ENCODE data around the gene FADS2. TPM values are rescaled to one million over a fixed set of nuclear protein-coding genes. Genes with fewer than 3 reads are reported as not detected.
A peak's percentile ranks its signal among the peaks of the same experiment; 100 is the strongest.

FADS2 gene
- polyA plus RNA-seq (ENCODE audit: insufficient read length in 4 of 4): 100 to 1,000 TPM in 1 of 4 donors, 10 to 100 TPM in 3; 86.1 to 110 (median 94.1) TPM

DNA sequence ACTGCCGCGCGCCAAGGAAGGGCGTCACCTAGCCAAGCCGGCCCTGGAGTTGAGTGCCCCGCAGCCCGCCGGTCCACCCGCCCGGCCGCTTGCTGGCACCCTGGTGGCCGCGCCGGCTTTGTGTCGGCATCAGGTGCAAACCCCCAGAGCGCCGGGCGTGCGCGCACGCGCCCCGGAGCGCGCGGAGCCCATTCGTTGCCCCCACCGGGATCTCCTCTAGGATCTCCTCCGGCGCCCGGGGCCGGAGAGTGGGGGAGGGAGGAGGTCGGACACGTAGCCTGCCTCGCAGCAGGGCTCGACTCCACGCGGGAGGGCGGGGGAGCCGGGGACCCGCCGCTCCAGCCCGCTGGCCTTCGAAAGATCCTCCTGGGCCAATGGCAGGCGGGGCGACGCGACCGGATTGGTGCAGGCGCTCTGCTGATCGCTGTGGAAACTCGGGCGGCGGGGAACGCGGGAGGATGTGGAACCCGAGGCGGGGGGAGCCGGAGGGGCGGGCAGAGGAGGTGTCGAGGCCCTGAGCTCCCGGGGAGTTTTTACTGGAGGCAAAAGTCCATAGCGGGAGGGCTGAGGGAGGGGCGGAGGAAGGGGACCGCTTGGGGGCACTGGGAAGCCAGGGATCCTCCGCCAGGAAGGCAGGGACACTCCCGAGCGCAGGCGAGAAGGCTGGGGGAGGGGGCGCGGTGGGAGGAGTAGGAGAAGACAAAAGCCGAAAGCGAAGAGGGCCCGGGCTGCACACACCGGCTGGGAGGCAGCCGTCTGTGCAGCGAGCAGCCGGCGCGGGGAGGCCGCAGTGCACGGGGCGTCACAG, at the start of gene FADS2:
Gene FADS2 (plus strand): TSS at position 730 of the 808 bp plus-strand sequence. CDS start 91 bp downstream, outside the sequence.
- DNase-seq (ENCODE audit: low read depth in 4 of 4, low spot score in 3 of 4): peak in 3 of 4 donors; percentile 81 to 88 (median 86)

DNA sequence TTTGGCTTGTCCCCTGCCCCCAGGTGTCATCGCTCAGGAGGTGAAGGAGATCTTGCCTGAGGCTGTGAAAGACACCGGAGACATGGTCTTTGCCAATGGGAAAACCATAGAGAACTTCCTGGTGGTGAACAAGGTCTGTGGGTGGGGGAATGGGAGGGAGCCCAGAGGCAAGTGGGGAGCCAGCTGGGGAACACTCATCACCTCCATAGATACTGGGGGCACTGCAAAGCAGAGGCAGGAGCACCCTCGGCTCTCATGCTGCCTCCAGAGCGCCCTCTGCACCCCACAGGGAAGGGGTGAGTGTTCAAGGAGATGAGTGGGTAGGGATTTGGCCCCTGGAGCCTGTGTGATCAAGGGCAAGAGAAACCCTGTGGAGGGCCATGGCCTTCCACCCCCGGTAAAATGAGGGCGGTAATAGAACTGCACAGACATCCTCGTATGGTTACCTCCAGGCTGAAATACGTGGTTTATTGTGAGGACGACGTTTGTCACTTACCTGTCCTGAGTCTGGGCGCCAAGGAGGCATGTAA, 49.7 kb upstream of the FADS2 start:
- DNase-seq (ENCODE audit: low read depth in 4 of 4, low spot score in 3 of 4): no peak

DNA sequence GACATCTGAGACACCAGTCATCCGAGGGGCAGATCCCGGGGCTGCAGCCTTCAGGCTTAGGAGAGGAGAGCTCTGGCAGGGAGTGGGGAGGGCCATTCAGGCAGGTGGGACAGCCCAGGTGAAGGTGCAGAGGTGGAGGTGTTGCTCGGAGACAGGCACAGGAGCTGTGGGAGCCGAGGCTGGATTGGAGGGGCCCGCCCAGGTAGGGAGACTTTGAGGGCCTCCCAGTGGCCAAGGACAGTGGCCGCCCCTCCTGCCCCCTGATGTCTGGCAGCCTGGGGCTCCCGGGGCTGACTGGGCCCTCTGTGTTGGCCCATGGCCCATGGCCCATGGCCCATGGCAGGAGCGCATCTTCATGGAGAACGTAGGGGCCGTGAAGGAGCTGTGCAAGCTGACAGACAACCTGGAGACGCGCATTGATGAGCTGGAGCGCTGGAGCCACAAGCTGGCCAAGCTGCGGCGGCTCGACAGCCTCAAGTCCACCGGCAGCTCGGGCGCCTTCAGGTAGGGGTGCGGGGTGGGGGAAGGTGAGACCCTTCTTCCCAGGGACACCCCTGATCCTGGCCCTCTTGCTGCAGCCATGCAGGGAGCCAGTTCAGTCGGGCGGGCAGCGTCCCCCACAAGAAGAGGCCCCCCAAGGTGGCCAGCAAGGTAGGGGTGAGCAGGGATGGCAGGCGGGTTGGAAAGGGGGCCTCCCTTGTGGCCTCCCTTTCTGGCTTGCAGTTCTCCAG, 49.0 kb upstream of the FADS2 start:
- no peak for DNase-seq (ENCODE audit: low read depth in 4 of 4, low spot score in 3 of 4)

GRCh38 chr11:61779666-61780525, 48.2 kb upstream of the FADS2 start:
- no peak for DNase-seq (ENCODE audit: low read depth in 4 of 4, low spot score in 3 of 4)

DNA sequence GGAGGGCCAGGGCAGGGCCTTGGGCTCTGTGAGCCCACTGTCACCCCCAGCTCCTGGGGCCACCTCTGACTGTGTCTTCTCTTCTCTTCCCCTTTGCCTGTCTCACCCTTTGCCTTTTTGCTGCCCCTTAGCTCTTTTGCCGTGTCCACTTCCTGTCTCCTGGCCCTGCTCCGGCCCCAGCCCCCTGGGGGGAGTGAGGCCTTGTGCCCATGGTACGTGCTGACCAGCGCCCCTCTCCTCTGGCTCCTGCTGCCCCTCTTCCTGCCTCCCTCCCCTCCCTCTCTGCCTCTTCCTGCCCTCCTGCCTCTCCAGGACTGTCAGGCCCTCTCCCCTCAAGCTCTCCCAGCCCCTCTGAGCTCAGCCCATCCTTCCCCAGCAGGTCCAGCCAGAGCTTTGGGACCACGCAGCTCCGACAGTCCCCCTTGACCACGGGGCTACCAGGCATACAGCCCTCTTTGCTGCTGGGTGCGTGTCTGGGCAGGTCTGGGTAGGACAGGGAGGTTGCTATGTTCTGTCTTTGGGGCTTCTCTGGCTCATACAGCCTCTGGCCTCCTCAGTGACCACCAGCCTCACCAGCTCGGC, 47.4 kb upstream of the FADS2 start:
- no peak for DNase-seq (ENCODE audit: low read depth in 4 of 4, low spot score in 3 of 4)

DNA sequence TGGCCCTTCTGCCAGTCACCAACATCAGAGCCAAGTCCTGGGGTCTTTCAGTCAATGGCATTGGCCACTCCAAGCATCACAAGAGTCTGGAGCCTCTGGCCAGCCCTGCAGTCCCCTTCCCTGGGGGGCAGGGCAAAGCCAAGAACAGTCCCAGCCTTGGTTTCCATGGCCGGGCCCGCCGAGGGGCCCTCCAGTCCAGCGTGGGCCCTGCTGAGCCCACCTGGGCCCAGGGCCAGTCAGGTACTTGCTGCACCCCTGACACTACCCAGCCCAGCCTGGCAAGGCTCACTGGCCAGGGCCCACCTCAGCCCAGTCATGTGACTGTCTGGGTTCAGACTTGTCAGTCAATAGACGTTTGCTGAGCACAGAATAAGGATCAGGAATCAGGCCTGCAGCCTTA, 46.5 kb upstream of the FADS2 start:
- no peak for DNase-seq (ENCODE audit: low read depth in 4 of 4, low spot score in 3 of 4)

DNA sequence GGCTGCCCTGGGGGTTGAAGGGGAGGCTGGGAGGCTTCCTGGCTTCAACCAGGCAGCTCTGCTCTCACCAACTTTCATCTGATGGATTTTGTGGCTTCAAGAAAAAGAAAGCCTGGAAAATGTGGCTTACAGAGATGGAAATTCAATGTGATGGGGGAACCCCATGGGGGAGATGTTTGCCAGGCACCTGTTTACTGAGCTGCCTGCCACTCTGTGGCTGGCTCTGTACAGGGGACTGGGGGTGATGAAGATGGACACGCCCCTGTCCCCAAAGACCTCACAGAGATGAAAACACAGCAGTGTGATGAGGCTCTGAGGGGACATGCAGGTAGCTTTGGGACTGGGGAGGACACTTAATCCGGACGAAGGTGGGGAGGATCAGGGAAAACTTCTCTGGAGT, 45.8 kb upstream of the FADS2 start:
- no peak for DNase-seq (ENCODE audit: low read depth in 4 of 4, low spot score in 3 of 4)

DNA sequence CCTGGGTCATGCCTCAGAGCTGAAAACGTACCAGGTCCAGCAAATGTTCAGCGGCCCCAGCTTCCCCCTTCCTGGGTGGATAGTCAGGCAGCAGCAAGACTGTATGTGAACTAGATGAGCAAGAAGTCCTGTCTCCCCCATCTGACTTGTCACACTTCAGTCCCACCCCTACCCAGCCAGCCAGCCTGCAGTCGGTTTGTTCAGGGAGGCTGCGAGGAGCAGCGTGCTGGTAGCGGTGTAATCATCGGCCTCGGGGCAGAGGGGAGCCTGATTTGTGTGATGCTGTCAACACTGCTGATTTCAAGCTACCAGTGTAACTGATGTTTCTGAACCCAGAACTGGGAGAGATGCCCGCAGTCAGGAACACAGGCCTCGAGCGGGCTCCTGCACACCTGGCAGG, 45.3 kb upstream of the FADS2 start:
- DNase-seq (ENCODE audit: low read depth in 4 of 4, low spot score in 3 of 4): no peak

- DNase-seq (ENCODE audit: low read depth in 4 of 4, low spot score in 3 of 4): no peak
Observed at GRCh38 chr11:61783717-61784505, 44.2 kb upstream of the FADS2 start.

GRCh38 chr11:61784506-61784805, 43.6 kb upstream of the FADS2 start:
- DNase-seq (ENCODE audit: low read depth in 4 of 4, low spot score in 3 of 4): no peak

GRCh38 chr11:61785837-61786402, 42.2 kb upstream of the FADS2 start:
- DNase-seq (ENCODE audit: low read depth in 4 of 4, low spot score in 3 of 4): no peak

- DNase-seq (ENCODE audit: low read depth in 4 of 4, low spot score in 3 of 4): no peak
Observed at GRCh38 chr11:61787928-61788491, 40.1 kb upstream of the FADS2 start.

DNA sequence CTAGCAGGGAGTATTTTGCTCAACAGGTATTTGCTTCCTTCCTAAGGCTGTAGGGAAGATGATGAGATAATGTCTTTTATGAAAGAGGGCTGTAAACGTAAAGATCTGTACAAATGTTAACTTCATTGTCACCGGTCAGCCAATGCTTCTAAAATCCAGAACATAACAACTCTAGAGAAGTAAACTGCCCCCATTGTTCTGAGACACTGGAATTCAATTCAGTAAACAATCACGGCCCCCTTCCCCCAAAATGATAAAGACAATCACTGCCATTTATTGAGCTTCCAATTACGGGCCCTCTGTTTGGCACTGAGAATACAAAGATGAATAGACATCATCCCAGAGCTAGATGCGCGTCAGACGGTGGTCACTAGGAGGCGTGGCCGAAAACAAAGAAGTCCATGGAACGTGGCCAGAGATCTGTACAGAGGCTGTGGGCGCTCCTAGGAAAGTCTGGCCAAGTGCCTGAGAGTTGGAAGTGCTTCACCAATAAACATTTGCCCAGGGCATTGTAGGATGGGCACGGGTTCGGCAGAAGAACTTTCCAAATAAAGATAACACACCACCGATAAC, 36.3 kb upstream of the FADS2 start:
- peak in 2 of 4 donors; percentile 68 to 80 for DNase-seq (ENCODE audit: low read depth in 4 of 4, low spot score in 3 of 4)

- peak; percentile 84 to 97 (median 86) for DNase-seq (ENCODE audit: low read depth in 4 of 4, low spot score in 3 of 4)
Observed at GRCh38 chr11:61792310-61793082, 35.6 kb upstream of the FADS2 start, which contains the start of the genes FEN1 and TMEM258. Gene FEN1 (plus strand): TSS chr11:61792911. CDS start chr11:61795362, 2,451 bp downstream. Gene TMEM258 (minus strand): TSS chr11:61792599. CDS start chr11:61792558, 41 bp downstream.

DNA sequence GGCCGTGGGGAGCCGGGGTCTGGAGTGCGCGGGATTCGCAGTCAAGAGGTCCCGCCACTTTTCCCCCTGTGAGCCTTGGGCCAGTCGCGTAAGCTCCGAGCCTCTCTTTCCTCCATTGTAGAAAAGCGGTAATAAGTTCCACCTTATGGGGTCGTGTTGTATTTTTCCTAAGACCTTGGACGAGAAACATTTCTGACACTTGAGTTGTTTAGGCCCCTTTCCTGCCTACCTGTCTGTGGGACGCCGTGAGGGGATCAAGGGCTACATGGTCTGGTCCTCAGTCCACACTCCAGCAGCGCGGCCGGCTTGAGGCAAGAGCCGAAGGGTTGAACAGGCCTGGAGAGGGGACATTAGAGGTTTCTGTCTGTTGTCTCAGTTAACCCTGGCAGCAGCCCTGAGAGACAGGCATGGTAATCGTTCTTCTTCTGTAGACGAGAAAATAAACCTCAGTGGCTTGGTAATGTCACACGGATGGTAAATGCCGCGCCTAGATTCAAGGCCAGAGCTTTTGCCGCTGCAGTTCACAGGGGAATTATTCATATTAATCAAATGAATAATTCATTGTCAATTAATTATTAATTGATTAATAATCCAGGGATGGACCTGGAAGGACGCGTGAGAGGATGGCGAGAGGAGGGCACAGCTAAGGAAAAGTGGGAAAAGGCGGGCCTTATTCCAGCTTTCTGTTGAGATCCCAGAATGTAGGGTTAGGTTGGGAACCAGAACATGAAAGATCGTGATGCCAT, 34.8 kb upstream of the FADS2 start:
- DNase-seq (ENCODE audit: low read depth in 4 of 4, low spot score in 3 of 4): no peak

GRCh38 chr11:61793829-61794204, 34.3 kb upstream of the FADS2 start:
- no peak for DNase-seq (ENCODE audit: low read depth in 4 of 4, low spot score in 3 of 4)

DNA sequence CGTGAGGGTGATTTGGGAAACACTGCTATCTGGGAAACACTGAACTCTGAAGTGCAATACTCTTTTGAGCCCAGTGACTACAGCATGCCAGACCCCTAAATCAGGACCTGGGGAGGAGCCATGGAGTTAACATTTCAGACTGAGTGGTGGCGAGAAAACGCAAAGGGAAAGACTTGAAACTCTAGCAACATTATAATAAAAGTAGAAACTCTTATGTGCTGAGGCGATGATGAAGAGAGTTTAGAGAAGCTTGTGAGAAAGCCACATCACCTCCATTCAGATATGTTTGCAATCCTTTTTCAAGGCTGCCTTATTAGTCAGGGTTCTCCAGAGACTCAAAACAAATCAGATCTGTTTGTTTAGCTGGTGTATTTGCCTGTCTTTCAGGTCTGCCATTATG, 33.5 kb upstream of the FADS2 start:
- DNase-seq (ENCODE audit: low read depth in 4 of 4, low spot score in 3 of 4): no peak

Measured in right renal pelvis (tissue), 4 donors.